Measurements from ENCODE around the gene PPP3CA. TPM values are rescaled to one million over a fixed set of nuclear protein-coding genes. Genes with fewer than 3 reads are reported as not detected.

PPP3CA gene
- total and polyA plus RNA-seq, 4 donors: 13.5 to 72.0 (median 30.7) TPM

GRCh38 chr4:101309925-101310324 lies 37.4 kb downstream of the PPP3CA start:
- TF ChIP-seq CTCF (IDR thresholded peaks at IDR 0.05; ENCODE audit: control extremely low read depth, extremely low read depth): no peak
- H3K27ac ChIP-seq (ENCODE audit: low read depth in 1 of 2, low read length in 1 of 2): no peak overlapping the region
- ATAC-seq (ENCODE audit: insufficient read depth, low FRiP score): no peak

GRCh38 chr4:101307899-101308298 lies 39.4 kb downstream of the PPP3CA start:
- H3K27me3 ChIP-seq (ENCODE audit: control insufficient read depth in 3 of 3, insufficient read depth in 3 of 3, low read length in 2 of 3): no peaks in the 10 kb centered on the region
- no peak overlapping the region for H3K9ac ChIP-seq (ENCODE audit: insufficient read depth in 1 of 2, low read length in 2 of 2)
- no peaks in the 10 kb centered on the region for H3K36me3 ChIP-seq (ENCODE audit: control insufficient read depth in 4 of 4, insufficient read depth in 4 of 4, low read length in 4 of 4)
- DNase-seq: no peak
- no peak for TF ChIP-seq CTCF (IDR thresholded peaks at IDR 0.05; ENCODE audit: control extremely low read depth, extremely low read depth)
- 82 to 95% methylated on average over 2 of the region's 2 CpGs for WGBS, 2 donors
- H3K27ac ChIP-seq (ENCODE audit: low read depth in 1 of 2, low read length in 1 of 2): no peak overlapping the region
- no peaks in the 10 kb centered on the region for H3K9me3 ChIP-seq (ENCODE audit: control insufficient read depth in 4 of 4, insufficient read depth in 3 of 4, low read length in 3 of 4)
- peaks cover 0 to 16% (median 1%) of the 10 kb centered on the region in 5 donors for H3K4me1 ChIP-seq (ENCODE audit: control insufficient read depth in 5 of 5, insufficient read depth in 5 of 5, low read length in 5 of 5)
- no peak overlapping the region for H3K4me3 ChIP-seq
- ATAC-seq (ENCODE audit: insufficient read depth, low FRiP score): no peak

More at GRCh38 chr4:101309925-101310324, 37.4 kb downstream of the PPP3CA start:
- Histone ChIP-seq H3K9ac (ENCODE audit: insufficient read depth in 1 of 2, low read length in 2 of 2) (no peak overlapping the region), H3K4me3 (no peak overlapping the region), H3K9me3 (ENCODE audit: control insufficient read depth in 4 of 4, insufficient read depth in 3 of 4, low read length in 3 of 4) (no peaks in the 10 kb centered on the region), H3K4me1 (ENCODE audit: control insufficient read depth in 5 of 5, insufficient read depth in 5 of 5, low read length in 5 of 5) (peaks cover 0 to 16% (median 1%) of the 10 kb centered on the region in 5 donors), H3K27me3 (ENCODE audit: control insufficient read depth in 3 of 3, insufficient read depth in 3 of 3, low read length in 2 of 3) (no peaks in the 10 kb centered on the region), H3K36me3 (ENCODE audit: control insufficient read depth in 4 of 4, insufficient read depth in 4 of 4, low read length in 4 of 4) (no peaks in the 10 kb centered on the region)
- DNase-seq: no peak
- WGBS, 2 donors: 77 to 79% methylated on average over 4 of the region's 4 CpGs

- no peak overlapping the region for H3K4me3 ChIP-seq
- peak in 2 of 3 donors; percentile 28 to 54 for DNase-seq
- no peaks in the 10 kb centered on the region for H3K36me3 ChIP-seq (ENCODE audit: control insufficient read depth in 4 of 4, insufficient read depth in 4 of 4, low read length in 4 of 4)
- H3K9ac ChIP-seq (ENCODE audit: insufficient read depth in 1 of 2, low read length in 2 of 2): no peak overlapping the region
- no peaks in the 10 kb centered on the region for H3K9me3 ChIP-seq (ENCODE audit: control insufficient read depth in 4 of 4, insufficient read depth in 3 of 4, low read length in 3 of 4)
- no peak for TF ChIP-seq CTCF (IDR thresholded peaks at IDR 0.05; ENCODE audit: control extremely low read depth, extremely low read depth)
- ATAC-seq (ENCODE audit: insufficient read depth, low FRiP score): peak; percentile 35
- 47 to 59% methylated on average over 4 of the region's 4 CpGs for WGBS, 2 donors
- H3K27ac ChIP-seq (ENCODE audit: low read depth in 1 of 2, low read length in 1 of 2): no peak overlapping the region
- no peaks in the 10 kb centered on the region for H3K27me3 ChIP-seq (ENCODE audit: control insufficient read depth in 3 of 3, insufficient read depth in 3 of 3, low read length in 2 of 3)
- peaks cover 0 to 16% (median 1%) of the 10 kb centered on the region in 5 donors for H3K4me1 ChIP-seq (ENCODE audit: control insufficient read depth in 5 of 5, insufficient read depth in 5 of 5, low read length in 5 of 5)
These were observed 40.3 kb downstream of the PPP3CA start for GRCh38 chr4:101306764-101307615.
